Hippocampal formation (tissue), 2 donors: ENCODE data around the gene B3GAT2.

Experiments used
- DNase-seq, 2 donors: peaks; one replicate each; lab custom pipeline; 2025; lab: John Stamatoyannopoulos, UW

Gene B3GAT2

GRCh38 chr6:70900047-70900446 lies 56.8 kb downstream of the B3GAT2 start:
- DNase-seq: no peak

GRCh38 chr6:70894001-70894400 lies 62.9 kb downstream of the B3GAT2 start:
- no peak for DNase-seq

GRCh38 chr6:70889270-70889669 lies 67.6 kb downstream of the B3GAT2 start:
- DNase-seq: no peak

GRCh38 chr6:70886661-70887060 lies 70.2 kb downstream of the B3GAT2 start:
- DNase-seq: no peak

GRCh38 chr6:70886071-70886470 lies 70.8 kb downstream of the B3GAT2 start:
- DNase-seq: no peak

- peak; percentile 7 to 26 for DNase-seq
These were observed 72.5 kb downstream of the B3GAT2 start for GRCh38 chr6:70884074-70884983.

GRCh38 chr6:70879496-70879895 lies 77.4 kb downstream of the B3GAT2 start:
- no peak for DNase-seq

GRCh38 chr6:70874181-70874913 lies 82.5 kb downstream of the B3GAT2 start:
- no peak for DNase-seq

- DNase-seq: no peak
These were observed 84.4 kb downstream of the B3GAT2 start for GRCh38 chr6:70872469-70872868.

- no peak for DNase-seq
These were observed 92.5 kb downstream of the B3GAT2 start for GRCh38 chr6:70864401-70864800.

- no peak for DNase-seq
These were observed 93.5 kb downstream of the B3GAT2 start for GRCh38 chr6:70863343-70863742.

- no peak for DNase-seq
These were observed 95.9 kb downstream of the B3GAT2 start for GRCh38 chr6:70860920-70861319.

GRCh38 chr6:70860045-70860444 lies 96.8 kb downstream of the B3GAT2 start:
- DNase-seq: no peak

GRCh38 chr6:70857387-70858077 lies 99.3 kb downstream of the B3GAT2 start:
- no peak for DNase-seq

- DNase-seq: no peak
These were observed 104.1 kb downstream of the B3GAT2 start for GRCh38 chr6:70852667-70853246.

GRCh38 chr6:70849348-70850069 lies 107.4 kb downstream of the B3GAT2 start:
- DNase-seq: no peak

GRCh38 chr6:70847106-70848084 lies 109.5 kb downstream of the B3GAT2 start:
- DNase-seq: no peak

GRCh38 chr6:70846207-70846835 lies 110.5 kb downstream of the B3GAT2 start:
- no peak for DNase-seq

GRCh38 chr6:70844301-70844700 lies 112.6 kb downstream of the B3GAT2 start:
- DNase-seq: no peak
